ENCODE measurements around the gene SUFU. TPM values are rescaled to one million over a fixed set of nuclear protein-coding genes. Genes with fewer than 3 reads are reported as not detected.

The SUFU gene
- total and polyA plus RNA-seq, 2 of the 8 experiments (the other 6 are each of a cell fraction or from before 2014, with no cell fraction given): 7.0 to 10.8 TPM

GRCh38 chr10:102660888-102661657, 157.3 kb downstream of the SUFU start:
- DNase-seq (ENCODE audit: low read depth in 1 of 2, low spot score in 2 of 2): peak in 1 of 2 experiments; percentile 62
- CTCF ChIA-PET (ENCODE audit: partially characterized antibody): interaction anchor here (1.0 to 13.0 kb wide), 6 partner anchors 9 to 77 kb away, joined by 3 to 145 read pairs (median 9); no protein-coding TSS in a partner anchor
- H3K4me3 ChIP-seq (ENCODE audit: extremely low read depth in 1 of 4, insufficient read depth in 2 of 4, low read depth in 3 of 4, low read length in 4 of 4): peak overlapping the region in 1 of 4 experiments; percentile 16; a peak in 1 of 8 replicates
- TF ChIP-seq TAF1 (IDR thresholded peaks at IDR 0.05; ENCODE audit: low read depth, low read length): no peak
- TF ChIP-seq SIN3A (conservative IDR thresholded peaks at IDR 0.05 in 1 of 2, IDR thresholded peaks at IDR 0.05 in 1 of 2; ENCODE audit: low read depth in 1 of 2, low read length in 2 of 2): no peak
- no peak for TF ChIP-seq CREB1 (IDR thresholded peaks at IDR 0.05)
- no peak for TF ChIP-seq YY1 (IDR thresholded peaks at IDR 0.05; ENCODE audit: low read depth, low read length)
- no peak for TF ChIP-seq EZH2 (IDR thresholded peaks at IDR 0.05; ENCODE audit: low read depth, low read length, severe bottlenecking)
- no peak for TF ChIP-seq ATF3 (IDR thresholded peaks at IDR 0.05; ENCODE audit: insufficient read depth, low read depth, low read length)
- TF ChIP-seq CEBPB (IDR thresholded peaks at IDR 0.05; ENCODE audit: low read depth, low read length): no peak
- no peak for TF ChIP-seq E2F6 (IDR thresholded peaks at IDR 0.05)
- TF ChIP-seq POLR2A (IDR thresholded peaks at IDR 0.05; ENCODE audit: control extremely low read depth in 1 of 2, low read depth in 2 of 2, low read length in 2 of 2): no peak
- TF ChIP-seq RNF2 (IDR thresholded peaks at IDR 0.05; ENCODE audit: borderline replicate concordance, low read depth, low read length, missing control alignments, poor library complexity, severe bottlenecking): no peak

More at GRCh38 chr10:102660888-102661657, 157.3 kb downstream of the SUFU start:
- no peak for FAIRE-seq
- no peak overlapping the region for H3K27ac ChIP-seq (ENCODE audit: low read depth, low read length)
- no peak overlapping the region for H2AFZ ChIP-seq (ENCODE audit: low read length)
- H2BK20ac ChIP-seq (ENCODE audit: low read length): 0 out of 2 replicates have a peak overlapping the region, but pooled peaks have one; percentile 27
- H3K56ac ChIP-seq (replicated peaks; ENCODE audit: insufficient read length, low read depth, low read length): no peak overlapping the region
- H3K23me2 ChIP-seq (ENCODE audit: low read depth, low read length): no peaks in the 10 kb centered on the region
- H2AK5ac ChIP-seq (ENCODE audit: low read depth, low read length): no peak overlapping the region
- H2BK12ac ChIP-seq (ENCODE audit: low read depth, low read length): no peak overlapping the region
- no peaks in the 10 kb centered on the region for H3K79me2 ChIP-seq (ENCODE audit: control insufficient read depth in 1 of 2, insufficient read depth in 2 of 2, low read length in 2 of 2)
- no peaks in the 10 kb centered on the region for H3K79me1 ChIP-seq (ENCODE audit: low read depth, low read length)
- POLR2A ChIA-PET (ENCODE audit: partially characterized antibody): interaction anchor here (1.2 to 6.5 kb wide), 6 partner anchors 9 to 53 kb away, joined by 3 to 39 read pairs (median 6); partner anchors contain the start of gene TRIM8
- peak overlapping the region; percentile 60; the same call in 1 of the 2 replicates for H2BK5ac ChIP-seq (ENCODE audit: low read depth, low read length)
- no peak overlapping the region for H2BK120ac ChIP-seq (replicated peaks; ENCODE audit: low read depth, low read length)
- H3K9ac ChIP-seq (replicated peaks in 1 of 4; ENCODE audit: extremely low read depth in 1 of 4, low read depth in 3 of 4, low read length in 3 of 4): no peak overlapping the region; a peak in 1 of 7 replicates
- H3K9me3 ChIP-seq (ENCODE audit: insufficient read depth in 2 of 2, low read depth in 1 of 2, low read length in 1 of 2): no peaks in the 10 kb centered on the region
- 68% methylated on average over 13 of the region's 22 CpGs; no CpG with 5 or more reads in 1 of the 2 experiments for WGBS, 2 experiments (ENCODE audit: extremely low coverage in 1 of 2, insufficient coverage in 1 of 2, insufficient read length in 1 of 2, insufficient replicate concordance in 2 of 2, low coverage in 1 of 2, low lambda C conversion rate in 2 of 2, missing lambda C conversion rate in 1 of 2)
- peak overlapping the region; percentile 38 for H3K18ac ChIP-seq (ENCODE audit: extremely low read depth, low read length)
- peak overlapping the region in 1 of 2 experiments; percentile 6; a peak in 1 of 4 replicates for H3K4me2 ChIP-seq (ENCODE audit: insufficient read depth in 1 of 2, low read depth in 2 of 2, low read length in 2 of 2)
- H3K4me1 ChIP-seq (replicated peaks in 1 of 4; ENCODE audit: control insufficient read depth in 3 of 4, insufficient read depth in 4 of 4, low read length in 3 of 4): peaks cover 0 to 12% (median 7%) of the 10 kb centered on the region in 4 experiments; a peak in 5 of 7 replicates
- H3K36me3 ChIP-seq (ENCODE audit: control insufficient read depth in 2 of 4, insufficient read depth in 4 of 4, low read length in 3 of 4): peaks cover 0 to 12% (median 5%) of the 10 kb centered on the region in 4 experiments; a peak in 5 of 8 replicates
- no peak overlapping the region for H4K91ac ChIP-seq (replicated peaks; ENCODE audit: insufficient read length, low read length)
- H3K14ac ChIP-seq (ENCODE audit: insufficient read length): no peak overlapping the region
- H3K27me3 ChIP-seq (replicated peaks in 1 of 4; ENCODE audit: control insufficient read depth in 3 of 4, extremely low read depth in 1 of 4, insufficient read depth in 3 of 4, low read length in 3 of 4): no peaks in the 10 kb centered on the region
- H4K20me1 ChIP-seq (replicated peaks in 1 of 2; ENCODE audit: control insufficient read depth in 1 of 2, insufficient read depth in 2 of 2, low read length in 2 of 2): peaks cover 0 to 2% of the 10 kb centered on the region in 2 experiments
- H2BK15ac ChIP-seq (ENCODE audit: low read length): no peak overlapping the region
- H4K8ac ChIP-seq (ENCODE audit: extremely low read depth, insufficient read depth, low read length): peak overlapping the region; percentile 25; the same call in 1 of the 2 replicates
- no peak overlapping the region for H3K23ac ChIP-seq (ENCODE audit: insufficient read length)
- no peak overlapping the region for H4K5ac ChIP-seq (ENCODE audit: insufficient read length, low read depth, low read length)
- no peak overlapping the region for H3K4ac ChIP-seq (replicated peaks; ENCODE audit: insufficient read length, low read depth, low read length)

Measured in H1 (cell line).